Vagina (tissue), 2 donors: Measurements from ENCODE around the gene TMEM255B. TPM values are rescaled to one million over a fixed set of nuclear protein-coding genes. Genes with fewer than 3 reads are reported as not detected.

ENCODE experiments used
- DNase-seq, 2 donors: peaks; one replicate each; pipeline ENCODE4 v3.0.0-alpha.2; 2017; ENCODE audit errors: extremely low spot score in 2 of 2
- H3K27ac ChIP-seq: fragments of 200-600 bp; sonication (generic); one replicate; pipeline ENCODE4 v1.5.1; 2019
- H3K27me3 ChIP-seq: fragments of 200-600 bp; sonication (generic); one replicate; pipeline ENCODE4 v1.5.1; 2019
- H3K36me3 ChIP-seq, 2 donors: fragments of 200-600 bp; sonication (generic); one replicate each; pipeline ENCODE4 v1.5.1; 2017 to 2019
- H3K4me1 ChIP-seq: fragments of 200-600 bp; sonication (generic); one replicate; pipeline ENCODE4 v1.5.1; 2019
- H3K4me3 ChIP-seq, 2 donors: fragments of 200-600 bp; sonication (generic); 1 replicate in 1 of 2; 2 replicates in 1 of 2; pipeline ENCODE4 v1.5.1; 2016 to 2019
- H3K9me3 ChIP-seq: fragments of 200-600 bp; sonication (generic); one replicate; pipeline ENCODE4 v1.5.1; 2019
- POLR2A ChIP-seq, 2 donors: fragments of 450-650 bp; IDR thresholded peaks; one replicate each; pipeline ENCODE4 v1.6.1; 2017; ENCODE audit warnings: antibody characterized with exemption in 2 of 2, mild to moderate bottlenecking in 2 of 2, moderate library complexity in 2 of 2
- POLR2AphosphoS5 ChIP-seq, 2 donors: sonication (generic); formaldehyde crosslinking; IDR thresholded peaks; one replicate each; pipeline ENCODE4 v1.9.0; 2017; ENCODE audit warnings: antibody characterized with exemption in 2 of 2, mild to moderate bottlenecking in 2 of 2, low read depth in 1 of 2; ENCODE audit not compliant: insufficient read depth in 1 of 2
- intact Hi-C: fragments of 100-400 bp; cut with DNase I; formaldehyde crosslinking; loops from one replicate; pipeline ENCODE4 v1.15.1; 2023
- total RNA-seq: library from RNA; depleted of rRNA; stranded (reverse); fragments of >200 nt; gene quantifications from one replicate; pipeline ENCODE4 v1.2.3, GENCODE V29; 2016
- TF ChIP-seq, protein P1 (sequence below), 3 experiments: fragments of 450-650 bp in 2 of 3; fragments of 200-600 bp in 1 of 3; sonication (generic) in 1 of 3; IDR thresholded peaks; one replicate each; pipeline ENCODE4 v1.5.1; 2017 to 2019; ENCODE audit warnings: antibody characterized with exemption in 3 of 3, mild to moderate bottlenecking in 2 of 3, moderate library complexity in 2 of 3

Gene TMEM255B
- total RNA-seq, 1 donor from 2014 or later = 6.4 TPM

DNA sequence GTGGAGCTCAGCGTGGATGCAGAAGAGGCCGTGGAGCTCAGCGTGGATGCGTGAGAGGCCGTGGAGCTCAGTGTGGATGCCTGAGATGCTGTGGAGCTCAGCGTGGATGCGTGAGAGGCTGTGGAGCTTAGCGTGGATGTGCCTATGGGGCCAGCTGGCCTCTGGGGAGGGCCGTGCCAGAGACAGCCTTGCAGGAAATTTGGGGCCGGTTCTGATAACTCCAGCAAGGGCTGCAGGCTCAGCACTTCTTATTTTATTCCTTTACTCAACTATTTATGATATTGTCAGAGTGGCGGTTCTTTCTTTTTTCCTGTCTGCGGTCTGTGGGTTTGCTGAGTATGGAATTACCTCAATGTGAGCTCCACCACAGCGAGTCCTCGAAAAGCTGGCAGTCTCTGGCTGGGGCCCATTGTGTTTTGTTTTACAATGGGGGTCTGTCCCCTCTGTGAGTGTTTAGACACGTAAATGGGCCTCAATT, 17.8 kb upstream of the TMEM255B start:
- intact Hi-C loops = no loop called here
- TF ChIP-seq, protein P1, sequence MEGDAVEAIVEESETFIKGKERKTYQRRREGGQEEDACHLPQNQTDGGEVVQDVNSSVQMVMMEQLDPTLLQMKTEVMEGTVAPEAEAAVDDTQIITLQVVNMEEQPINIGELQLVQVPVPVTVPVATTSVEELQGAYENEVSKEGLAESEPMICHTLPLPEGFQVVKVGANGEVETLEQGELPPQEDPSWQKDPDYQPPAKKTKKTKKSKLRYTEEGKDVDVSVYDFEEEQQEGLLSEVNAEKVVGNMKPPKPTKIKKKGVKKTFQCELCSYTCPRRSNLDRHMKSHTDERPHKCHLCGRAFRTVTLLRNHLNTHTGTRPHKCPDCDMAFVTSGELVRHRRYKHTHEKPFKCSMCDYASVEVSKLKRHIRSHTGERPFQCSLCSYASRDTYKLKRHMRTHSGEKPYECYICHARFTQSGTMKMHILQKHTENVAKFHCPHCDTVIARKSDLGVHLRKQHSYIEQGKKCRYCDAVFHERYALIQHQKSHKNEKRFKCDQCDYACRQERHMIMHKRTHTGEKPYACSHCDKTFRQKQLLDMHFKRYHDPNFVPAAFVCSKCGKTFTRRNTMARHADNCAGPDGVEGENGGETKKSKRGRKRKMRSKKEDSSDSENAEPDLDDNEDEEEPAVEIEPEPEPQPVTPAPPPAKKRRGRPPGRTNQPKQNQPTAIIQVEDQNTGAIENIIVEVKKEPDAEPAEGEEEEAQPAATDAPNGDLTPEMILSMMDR (IDR thresholded peaks at IDR 0.05) = no peak
- no peak for DNase-seq
- Histone ChIP-seq H3K4me1 (peaks cover 8% of the 10 kb centered on the region), H3K9me3 (no peaks in the 10 kb centered on the region), H3K36me3 (no peaks in the 10 kb centered on the region), H3K4me3 (no peak overlapping the region), H3K27me3 (no peaks in the 10 kb centered on the region), H3K27ac (no peak overlapping the region)

DNA sequence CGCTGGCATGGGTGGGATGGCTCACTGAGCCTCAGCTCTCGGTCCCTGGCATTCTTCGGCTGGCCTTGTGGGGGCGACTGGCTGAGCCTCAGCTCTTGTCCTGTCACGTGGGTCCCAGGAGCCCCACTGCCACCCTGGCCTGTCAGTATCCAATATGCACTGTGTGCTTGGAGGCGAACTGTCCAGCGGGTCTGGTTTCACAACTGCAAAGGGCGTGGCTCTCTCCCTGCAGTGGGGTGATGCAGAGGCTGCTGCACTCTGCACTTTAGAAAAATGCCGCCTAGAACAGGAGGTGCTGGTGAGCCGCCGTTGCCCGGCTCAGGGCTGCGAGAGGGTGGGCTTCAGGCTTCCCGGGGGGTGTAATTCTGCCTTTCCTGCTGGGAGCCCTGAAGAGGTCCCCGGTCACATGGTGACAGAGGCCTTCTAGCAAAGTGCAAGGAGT, 17.0 kb upstream of the TMEM255B start:
- no peaks in the 10 kb centered on the region for H3K27me3 ChIP-seq
- no peak for TF ChIP-seq POLR2AphosphoS5 (IDR thresholded peaks at IDR 0.05; ENCODE audit: insufficient read depth in 1 of 2, low read depth in 1 of 2)
- TF ChIP-seq, protein P1 (IDR thresholded peaks at IDR 0.05) = no peak
- no peak for TF ChIP-seq POLR2A (IDR thresholded peaks at IDR 0.05)
- no peak overlapping the region for H3K27ac ChIP-seq
- no peak overlapping the region for H3K4me3 ChIP-seq
- intact Hi-C loops = no loop called here
- no peaks in the 10 kb centered on the region for H3K36me3 ChIP-seq
- no peak for DNase-seq
- H3K9me3 ChIP-seq = no peaks in the 10 kb centered on the region
- peaks cover 8% of the 10 kb centered on the region for H3K4me1 ChIP-seq

DNA sequence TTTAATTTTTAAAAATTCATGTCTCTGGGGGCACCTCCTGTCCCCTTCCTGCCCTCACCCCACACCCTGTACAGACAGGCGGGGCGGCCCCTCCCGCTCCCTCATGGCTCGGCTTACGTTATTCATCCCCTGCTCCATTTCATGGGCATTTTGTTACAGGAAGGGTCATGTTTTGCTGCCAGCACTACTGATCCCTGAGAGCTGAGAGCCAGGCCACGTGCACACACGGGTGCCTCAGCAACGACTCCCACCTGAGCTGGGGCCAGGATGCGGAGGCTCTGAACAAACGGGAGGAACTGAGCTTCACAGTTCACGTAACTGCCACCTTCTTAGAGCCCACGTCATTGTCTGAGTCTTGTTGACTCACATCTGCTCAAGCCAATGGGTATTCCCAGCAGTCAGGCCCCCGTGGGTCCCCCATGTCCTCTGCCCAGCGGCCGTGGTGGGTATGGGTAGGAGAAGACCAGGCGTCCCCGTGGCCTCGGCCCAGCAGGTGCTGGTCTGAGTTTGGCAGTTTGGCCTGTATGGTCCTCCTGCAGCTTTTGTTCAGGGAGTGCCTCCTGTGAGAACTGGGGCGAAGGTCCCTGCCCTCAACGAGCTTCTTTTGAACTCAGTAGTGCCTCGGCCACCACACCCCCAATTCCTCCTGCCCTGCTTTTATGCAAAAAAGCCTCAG, 16.4 kb upstream of the TMEM255B start:
- Histone ChIP-seq H3K27me3 (no peaks in the 10 kb centered on the region), H3K27ac (no peak overlapping the region), H3K9me3 (no peaks in the 10 kb centered on the region), H3K36me3 (no peaks in the 10 kb centered on the region), H3K4me1 (peaks cover 8% of the 10 kb centered on the region), H3K4me3 (no peak overlapping the region)
- intact Hi-C loops = no loop called here
- TF ChIP-seq, protein P1 (IDR thresholded peaks at IDR 0.05) = no peak
- no peak for TF ChIP-seq POLR2A (IDR thresholded peaks at IDR 0.05)
- TF ChIP-seq POLR2AphosphoS5 (IDR thresholded peaks at IDR 0.05; ENCODE audit: insufficient read depth in 1 of 2, low read depth in 1 of 2) = no peak
- no peak for DNase-seq

DNA sequence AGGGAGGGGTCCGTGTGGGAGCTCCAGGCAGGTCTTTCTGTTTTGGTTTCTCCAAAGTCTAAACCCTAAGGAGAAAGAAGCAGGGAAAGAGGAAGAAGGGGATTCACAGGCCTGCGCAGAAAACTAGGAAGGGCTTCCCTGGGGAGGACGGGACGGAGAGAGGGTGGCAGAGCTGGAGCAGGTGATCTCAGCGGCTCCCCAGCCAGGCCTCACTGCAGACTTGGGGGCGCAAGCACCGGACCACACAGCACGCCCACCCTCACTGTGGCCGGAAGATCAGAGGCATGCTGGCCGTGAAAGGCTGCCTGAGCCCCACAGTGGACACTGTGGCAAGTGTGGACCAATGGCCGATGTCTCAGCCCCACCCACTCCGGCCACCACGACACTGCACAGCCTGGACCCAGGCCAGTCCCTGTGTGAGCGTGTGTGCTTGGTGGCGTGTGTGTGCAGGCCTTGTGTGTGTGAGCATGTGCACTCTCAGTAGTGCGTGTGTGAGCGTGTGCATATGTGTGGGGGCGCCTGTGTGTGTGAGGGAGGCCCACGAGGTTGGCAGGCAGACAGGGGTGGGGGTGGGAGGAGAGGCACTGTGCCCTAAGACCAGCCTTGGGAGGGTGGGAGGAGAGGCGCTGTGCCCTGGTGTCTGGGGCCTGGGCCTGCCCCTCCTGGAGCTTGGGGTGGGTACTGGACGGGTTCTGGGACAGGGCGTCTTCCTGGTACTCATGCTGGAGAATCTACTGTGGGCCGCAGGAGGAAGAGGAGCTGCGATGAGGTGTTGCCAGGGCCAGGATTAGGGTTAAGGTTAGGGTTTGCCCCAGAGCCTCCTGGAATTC, 15.4 kb upstream of the TMEM255B start:
- TF ChIP-seq POLR2A (IDR thresholded peaks at IDR 0.05) = no peak
- no peak for TF ChIP-seq POLR2AphosphoS5 (IDR thresholded peaks at IDR 0.05; ENCODE audit: insufficient read depth in 1 of 2, low read depth in 1 of 2)
- TF ChIP-seq, protein P1 (IDR thresholded peaks at IDR 0.05) = no peak
- intact Hi-C loops = no loop called here
- no peaks in the 10 kb centered on the region for H3K27me3 ChIP-seq

More for the DNA sequence above, 15.4 kb upstream of the TMEM255B start:
- DNase-seq = no peak
- no peak overlapping the region for H3K4me3 ChIP-seq
- H3K36me3 ChIP-seq = no peaks in the 10 kb centered on the region
- no peak overlapping the region for H3K27ac ChIP-seq
- H3K4me1 ChIP-seq = peaks cover 8% of the 10 kb centered on the region
- H3K9me3 ChIP-seq = no peaks in the 10 kb centered on the region
